ENCODE data around the gene CDHR2. TPM values are rescaled to one million over a fixed set of nuclear protein-coding genes. Genes with fewer than 3 reads are reported as not detected.

Gene CDHR2
- total RNA-seq, 2 donors from 2014 or later: 0.37 to 0.89 TPM

DNA sequence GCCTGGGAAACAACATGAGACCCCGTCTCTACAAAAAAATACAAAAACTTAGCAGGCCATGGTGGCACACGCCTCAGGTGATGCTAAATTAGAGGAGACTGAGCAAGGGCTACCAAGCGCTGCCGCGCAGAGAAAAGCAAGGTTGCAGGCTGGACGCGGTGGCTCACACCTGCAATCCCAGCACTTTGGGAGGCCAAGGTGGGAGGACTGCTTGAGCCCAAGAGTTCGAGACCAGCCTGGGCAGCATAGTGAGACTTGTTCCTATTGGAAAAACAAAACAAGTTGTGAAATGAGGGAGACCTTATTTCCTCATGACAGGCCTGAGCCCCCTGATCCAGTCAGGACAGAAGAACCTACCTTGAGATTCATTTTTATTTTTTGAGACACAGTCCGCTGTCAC lies 23.5 kb upstream of the CDHR2 start:
- Mint-ChIP-seq H3K9me3 (no peaks in the 10 kb centered on the region), H3K27me3 (ENCODE audit: insufficient read depth) (no peaks in the 10 kb centered on the region), H3K4me3 (no peak overlapping the region), H3K4me1 (no peaks in the 10 kb centered on the region), H3K36me3 (ENCODE audit: low read depth) (peaks cover 38% of the 10 kb centered on the region), H3K27ac (no peak overlapping the region)
- no peak overlapping the region for H3K27ac ChIP-seq (ENCODE audit: low read depth, low read length)
- H3K9me3 ChIP-seq (ENCODE audit: control insufficient read depth, low read length): no peaks in the 10 kb centered on the region
- peak; percentile 44 for DNase-seq
- H3K27me3 ChIP-seq (ENCODE audit: control insufficient read depth, insufficient read depth, low read length, poor library complexity, severe bottlenecking): no peaks in the 10 kb centered on the region
- TF ChIP-seq, protein P1, sequence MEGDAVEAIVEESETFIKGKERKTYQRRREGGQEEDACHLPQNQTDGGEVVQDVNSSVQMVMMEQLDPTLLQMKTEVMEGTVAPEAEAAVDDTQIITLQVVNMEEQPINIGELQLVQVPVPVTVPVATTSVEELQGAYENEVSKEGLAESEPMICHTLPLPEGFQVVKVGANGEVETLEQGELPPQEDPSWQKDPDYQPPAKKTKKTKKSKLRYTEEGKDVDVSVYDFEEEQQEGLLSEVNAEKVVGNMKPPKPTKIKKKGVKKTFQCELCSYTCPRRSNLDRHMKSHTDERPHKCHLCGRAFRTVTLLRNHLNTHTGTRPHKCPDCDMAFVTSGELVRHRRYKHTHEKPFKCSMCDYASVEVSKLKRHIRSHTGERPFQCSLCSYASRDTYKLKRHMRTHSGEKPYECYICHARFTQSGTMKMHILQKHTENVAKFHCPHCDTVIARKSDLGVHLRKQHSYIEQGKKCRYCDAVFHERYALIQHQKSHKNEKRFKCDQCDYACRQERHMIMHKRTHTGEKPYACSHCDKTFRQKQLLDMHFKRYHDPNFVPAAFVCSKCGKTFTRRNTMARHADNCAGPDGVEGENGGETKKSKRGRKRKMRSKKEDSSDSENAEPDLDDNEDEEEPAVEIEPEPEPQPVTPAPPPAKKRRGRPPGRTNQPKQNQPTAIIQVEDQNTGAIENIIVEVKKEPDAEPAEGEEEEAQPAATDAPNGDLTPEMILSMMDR (conservative IDR thresholded peaks at IDR 0.05): no peak
- H3K4me3 ChIP-seq (ENCODE audit: low read length): no peak overlapping the region
- H3K4me1 ChIP-seq (ENCODE audit: control insufficient read depth, insufficient read depth, low read length): no peaks in the 10 kb centered on the region
- no peak overlapping the region for H3K9ac ChIP-seq (ENCODE audit: extremely low read depth, low read length, poor library complexity, severe bottlenecking)
- peaks cover 30% of the 10 kb centered on the region for H3K36me3 ChIP-seq (ENCODE audit: control insufficient read depth, insufficient read depth, low read length)
- WGBS, 2 experiments (ENCODE audit: insufficient coverage in 1 of 2, insufficient read length in 1 of 2): 92 to 94% methylated on average over 9 of the region's 9 CpGs

DNA sequence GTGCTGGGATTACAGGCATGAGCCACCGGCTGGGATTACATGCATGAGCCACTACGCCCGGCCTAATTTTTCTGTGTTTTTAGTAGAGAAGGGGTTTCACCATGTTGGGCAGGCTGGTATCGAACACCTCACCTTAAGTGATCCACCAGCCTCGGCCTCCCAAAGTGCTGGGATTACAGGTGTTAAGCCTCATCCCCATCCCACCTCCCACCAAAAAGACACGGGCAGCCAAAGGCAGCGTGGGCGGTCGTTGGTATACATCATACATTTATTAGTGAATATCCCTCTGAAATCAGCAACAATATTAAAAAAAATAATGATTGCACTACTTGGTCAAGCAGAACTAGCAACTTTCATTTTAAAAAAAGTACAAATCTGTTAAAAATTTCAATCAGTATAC lies 22.7 kb upstream of the CDHR2 start:
- H3K9me3 Mint-ChIP-seq: no peaks in the 10 kb centered on the region
- Histone ChIP-seq H3K27me3 (ENCODE audit: control insufficient read depth, insufficient read depth, low read length, poor library complexity, severe bottlenecking) (no peaks in the 10 kb centered on the region), H3K9me3 (ENCODE audit: control insufficient read depth, low read length) (no peaks in the 10 kb centered on the region), H3K9ac (ENCODE audit: extremely low read depth, low read length, poor library complexity, severe bottlenecking) (no peak overlapping the region), H3K4me1 (ENCODE audit: control insufficient read depth, insufficient read depth, low read length) (no peaks in the 10 kb centered on the region), H3K4me3 (ENCODE audit: low read length) (no peak overlapping the region), H3K27ac (ENCODE audit: low read depth, low read length) (no peak overlapping the region), H3K36me3 (ENCODE audit: control insufficient read depth, insufficient read depth, low read length) (peaks cover 36% of the 10 kb centered on the region)
- H3K4me3 Mint-ChIP-seq: no peak overlapping the region
- 93 to 100% methylated on average over 4 to 9 of the region's 9 CpGs for WGBS, 2 experiments (ENCODE audit: insufficient coverage in 1 of 2, insufficient read length in 1 of 2)
- DNase-seq: no peak
- H3K27ac Mint-ChIP-seq: no peak overlapping the region
- peaks cover 43% of the 10 kb centered on the region for H3K36me3 Mint-ChIP-seq (ENCODE audit: low read depth)
- H3K4me1 Mint-ChIP-seq: no peaks in the 10 kb centered on the region
- H3K27me3 Mint-ChIP-seq (ENCODE audit: insufficient read depth): no peaks in the 10 kb centered on the region
- TF ChIP-seq, protein P1 (conservative IDR thresholded peaks at IDR 0.05): no peak

- no peaks in the 10 kb centered on the region for H3K4me1 ChIP-seq (ENCODE audit: control insufficient read depth, insufficient read depth, low read length)
- no peaks in the 10 kb centered on the region for H3K4me1 Mint-ChIP-seq
- H3K27ac Mint-ChIP-seq: no peak overlapping the region
- DNase-seq: peak; percentile 47
- no peak overlapping the region for H3K9ac ChIP-seq (ENCODE audit: extremely low read depth, low read length, poor library complexity, severe bottlenecking)
- H3K4me3 ChIP-seq (ENCODE audit: low read length): no peak overlapping the region
- TF ChIP-seq, protein P1 (conservative IDR thresholded peaks at IDR 0.05): no peak
- H3K9me3 ChIP-seq (ENCODE audit: control insufficient read depth, low read length): no peaks in the 10 kb centered on the region
- H3K4me3 Mint-ChIP-seq: no peak overlapping the region
- 94 to 96% methylated on average over 16 to 34 of the region's 34 CpGs for WGBS, 2 experiments (ENCODE audit: insufficient coverage in 1 of 2, insufficient read length in 1 of 2)
- peaks cover 43% of the 10 kb centered on the region for H3K36me3 Mint-ChIP-seq (ENCODE audit: low read depth)
- H3K27ac ChIP-seq (ENCODE audit: low read depth, low read length): no peak overlapping the region
- no peaks in the 10 kb centered on the region for H3K9me3 Mint-ChIP-seq
- H3K36me3 ChIP-seq (ENCODE audit: control insufficient read depth, insufficient read depth, low read length): peaks cover 45% of the 10 kb centered on the region
- no peaks in the 10 kb centered on the region for H3K27me3 ChIP-seq (ENCODE audit: control insufficient read depth, insufficient read depth, low read length, poor library complexity, severe bottlenecking)
- H3K27me3 Mint-ChIP-seq (ENCODE audit: insufficient read depth): no peaks in the 10 kb centered on the region
These were observed 21.6 kb upstream of the CDHR2 start for GRCh38 chr5:176527246-176528222.

All from endodermal cell (in vitro differentiated cells).